22Rv1 (cell line): ENCODE results near the gene LRRC34.

Experiments
- H3K27ac ChIP-seq: fragments of 450-650 bp; 2 replicates; pipeline ENCODE4 v1.5.1; 2017
- ZFX ChIP-seq: fragments of 450-650 bp; IDR thresholded peaks from 2 replicates; pipeline ENCODE4 v1.6.1; 2017; ENCODE audit warnings: antibody characterized with exemption, borderline replicate concordance
- TF ChIP-seq, protein P1 (sequence below): fragments of 450-650 bp; IDR thresholded peaks from 2 replicates; pipeline ENCODE4 v1.5.1; 2017; ENCODE audit warnings: mild to moderate bottlenecking

The LRRC34 gene

DNA sequence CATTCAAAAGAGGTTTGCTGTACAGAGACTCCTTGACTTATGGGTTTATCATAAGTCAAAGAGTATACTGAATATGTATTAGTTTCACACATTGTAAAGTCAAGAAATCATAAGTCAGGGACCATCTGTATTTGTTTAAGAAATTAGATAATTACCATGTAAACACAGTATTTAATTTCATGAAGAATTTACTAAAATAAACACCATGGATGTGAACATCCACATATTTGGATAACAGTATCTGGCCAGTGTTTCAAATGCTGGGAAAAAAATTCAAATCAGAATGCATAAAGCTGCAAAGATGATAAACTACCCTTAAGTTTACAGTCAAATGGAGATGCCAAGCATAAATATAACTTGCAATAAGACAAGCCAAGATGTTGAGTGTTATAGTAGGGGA is 22.5 kb downstream of the LRRC34 start:
- peak overlapping the region; percentile 1; the same call in 1 of the 2 replicates for H3K27ac ChIP-seq

DNA sequence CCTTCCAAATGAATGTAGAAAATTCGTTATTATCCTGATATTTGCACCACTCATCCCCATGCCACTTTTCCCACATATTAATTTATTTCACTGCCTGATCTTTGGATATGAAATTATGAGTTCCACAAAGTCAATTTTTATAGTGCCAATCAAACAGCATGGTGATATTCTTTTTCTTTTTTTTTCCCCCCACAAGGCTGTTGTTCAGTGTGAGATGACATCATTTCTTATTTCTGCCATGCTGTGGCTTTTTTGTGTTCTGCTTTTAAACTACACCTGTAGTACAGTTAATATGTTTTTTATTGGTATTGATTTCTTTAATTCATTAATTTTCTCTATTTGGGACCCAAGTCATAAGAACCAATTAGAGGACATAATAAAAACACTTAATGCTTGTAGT is 24.9 kb downstream of the LRRC34 start:
- no peak for TF ChIP-seq ZFX
- TF ChIP-seq, protein P1, sequence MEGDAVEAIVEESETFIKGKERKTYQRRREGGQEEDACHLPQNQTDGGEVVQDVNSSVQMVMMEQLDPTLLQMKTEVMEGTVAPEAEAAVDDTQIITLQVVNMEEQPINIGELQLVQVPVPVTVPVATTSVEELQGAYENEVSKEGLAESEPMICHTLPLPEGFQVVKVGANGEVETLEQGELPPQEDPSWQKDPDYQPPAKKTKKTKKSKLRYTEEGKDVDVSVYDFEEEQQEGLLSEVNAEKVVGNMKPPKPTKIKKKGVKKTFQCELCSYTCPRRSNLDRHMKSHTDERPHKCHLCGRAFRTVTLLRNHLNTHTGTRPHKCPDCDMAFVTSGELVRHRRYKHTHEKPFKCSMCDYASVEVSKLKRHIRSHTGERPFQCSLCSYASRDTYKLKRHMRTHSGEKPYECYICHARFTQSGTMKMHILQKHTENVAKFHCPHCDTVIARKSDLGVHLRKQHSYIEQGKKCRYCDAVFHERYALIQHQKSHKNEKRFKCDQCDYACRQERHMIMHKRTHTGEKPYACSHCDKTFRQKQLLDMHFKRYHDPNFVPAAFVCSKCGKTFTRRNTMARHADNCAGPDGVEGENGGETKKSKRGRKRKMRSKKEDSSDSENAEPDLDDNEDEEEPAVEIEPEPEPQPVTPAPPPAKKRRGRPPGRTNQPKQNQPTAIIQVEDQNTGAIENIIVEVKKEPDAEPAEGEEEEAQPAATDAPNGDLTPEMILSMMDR, result no peak
- no peak overlapping the region for H3K27ac ChIP-seq

More for the DNA sequence above, 22.5 kb downstream of the LRRC34 start:
- TF ChIP-seq, protein P1, result no peak
- no peak for TF ChIP-seq ZFX

DNA sequence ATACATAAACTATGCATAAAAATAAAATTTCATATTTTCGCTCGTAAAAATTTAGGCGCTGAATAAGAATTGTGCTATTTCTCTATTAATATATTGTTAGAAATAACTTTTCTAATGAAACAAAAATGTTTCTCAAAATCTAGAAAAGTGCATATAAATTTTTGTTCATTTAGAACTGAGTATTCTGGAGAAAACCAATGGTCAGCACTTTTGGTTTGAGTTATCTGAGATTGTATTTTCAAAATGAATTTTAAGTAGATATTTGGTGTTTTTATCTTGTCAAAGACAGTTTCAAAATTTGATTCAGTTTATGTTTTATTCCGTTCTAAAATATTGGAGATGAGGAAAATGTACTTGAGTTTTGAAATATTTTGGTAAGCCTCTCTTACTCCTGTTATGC is 25.6 kb downstream of the LRRC34 start:
- TF ChIP-seq, protein P1, result no peak
- TF ChIP-seq ZFX, result no peak
- no peak overlapping the region for H3K27ac ChIP-seq

DNA sequence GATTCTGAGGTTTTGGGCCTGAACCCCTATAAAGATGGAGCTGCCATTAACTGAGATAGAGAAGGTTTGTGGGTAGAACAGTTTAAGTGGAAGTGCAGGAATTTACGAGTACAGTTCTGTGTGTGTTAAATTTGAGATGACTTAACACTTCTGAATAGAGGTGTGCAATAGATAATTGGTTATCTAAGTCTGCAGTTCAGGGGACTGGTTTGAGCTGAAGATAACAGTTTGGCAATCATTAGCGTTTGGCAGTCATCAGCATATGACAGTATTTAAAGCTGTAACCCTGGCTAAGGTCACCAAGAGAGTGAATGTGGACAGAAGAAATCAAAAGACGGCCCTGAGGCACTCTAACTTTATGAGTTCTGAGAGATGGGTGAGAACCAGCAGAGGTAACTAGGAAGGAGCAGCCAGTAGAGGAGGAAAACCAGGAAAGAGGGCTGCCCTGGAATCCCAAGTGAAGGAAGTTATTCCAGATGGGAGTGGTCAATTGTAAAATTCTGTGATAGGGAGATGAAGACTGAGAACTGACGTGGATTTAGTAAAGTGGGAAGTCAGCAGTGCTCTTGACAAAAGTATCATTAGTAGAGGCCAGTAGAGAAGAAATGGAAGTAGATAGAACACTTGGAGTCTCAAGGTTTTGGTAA is 31.4 kb downstream of the LRRC34 start:
- H3K27ac ChIP-seq, result peak overlapping the region; percentile 29
- TF ChIP-seq, protein P1, result no peak
- no peak for TF ChIP-seq ZFX

DNA sequence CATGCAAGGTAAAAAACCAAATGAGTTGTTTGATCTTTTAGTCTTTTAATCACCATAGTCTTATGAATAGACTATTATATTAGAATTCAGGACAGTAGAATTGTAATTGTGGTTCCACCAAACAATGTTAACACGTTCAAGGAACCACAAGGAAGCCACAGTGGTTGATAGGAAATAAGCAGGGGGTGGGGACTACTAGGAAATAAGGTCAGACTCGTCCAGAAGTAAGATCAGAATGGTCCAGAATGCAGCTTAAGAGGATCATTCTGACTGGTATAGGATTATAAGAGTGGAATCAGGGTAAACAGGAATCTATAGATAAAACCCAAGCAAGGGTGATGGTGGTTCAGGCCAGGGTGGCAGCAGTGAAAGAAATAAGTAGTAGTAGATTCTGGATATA is 32.0 kb downstream of the LRRC34 start:
- H3K27ac ChIP-seq, result peak overlapping the region; percentile 29
- no peak for TF ChIP-seq ZFX
- TF ChIP-seq, protein P1, result no peak

DNA sequence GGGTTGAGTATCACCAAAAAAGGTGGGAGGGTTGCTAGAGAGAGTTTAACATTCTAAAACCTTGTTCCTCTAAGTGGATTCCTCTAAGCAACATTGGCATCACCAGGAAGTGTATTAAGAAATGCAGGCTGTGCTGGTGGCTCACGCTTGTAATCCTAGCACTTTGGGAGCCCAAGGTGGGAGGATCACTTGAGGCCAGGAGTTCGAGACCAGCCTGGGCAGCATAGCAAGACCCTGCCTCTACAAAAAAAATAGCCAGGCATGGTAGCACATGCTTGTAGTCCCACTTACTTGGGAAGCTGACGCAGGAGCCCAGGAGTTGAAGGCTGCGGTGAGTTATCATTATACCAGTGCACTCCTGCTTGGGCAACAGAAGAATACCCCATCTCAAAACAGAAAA is 34.9 kb downstream of the LRRC34 start:
- TF ChIP-seq, protein P1, result no peak
- no peak for TF ChIP-seq ZFX
- H3K27ac ChIP-seq, result peak overlapping the region; percentile 100

DNA sequence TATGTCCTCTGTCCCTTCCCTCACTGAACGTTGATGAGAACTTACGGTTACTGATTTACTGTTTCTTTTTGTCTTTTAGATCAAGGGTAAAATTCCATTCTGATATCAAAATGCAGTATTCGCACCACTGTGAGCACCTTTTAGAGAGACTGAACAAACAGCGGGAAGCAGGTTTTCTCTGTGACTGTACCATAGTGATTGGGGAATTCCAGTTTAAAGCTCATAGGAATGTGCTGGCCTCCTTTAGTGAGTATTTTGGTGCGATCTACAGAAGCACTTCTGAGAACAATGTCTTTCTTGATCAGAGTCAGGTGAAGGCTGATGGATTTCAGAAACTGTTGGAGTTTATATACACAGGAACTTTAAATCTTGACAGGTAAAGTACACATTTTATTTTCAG is 38.5 kb downstream of the LRRC34 start:
- H3K27ac ChIP-seq, result peak overlapping the region; percentile 100
- TF ChIP-seq ZFX, result no peak
- TF ChIP-seq, protein P1, result no peak
